Neutrophil (primary cell): ENCODE data around the gene LAYN.

Experiments used
- H3K27ac ChIP-seq: fragments of 200-600 bp; sonication (generic); 2 replicates; pipeline ENCODE4 v1.5.1; 2016; ENCODE audit warnings: mild to moderate bottlenecking, moderate library complexity
- H3K27me3 ChIP-seq: fragments of 200-600 bp; sonication (generic); 2 replicates; pipeline ENCODE4 v1.6.0; 2016; ENCODE audit warnings: mild to moderate bottlenecking
- H3K36me3 ChIP-seq: fragments of 200-600 bp; sonication (generic); 2 replicates; pipeline ENCODE4 v1.5.1; 2017
- H3K4me1 ChIP-seq, 2 experiments: fragments of 200-600 bp in 1 of 2; sonication (generic) in 1 of 2; 1 replicate in 1 of 2; 2 replicates in 1 of 2; pipeline versions ENCODE4 v1.5.1 to v1.6.1; 2013 to 2016; ENCODE audit warnings: low read depth in 1 of 2, low read length in 1 of 2, mild to moderate bottlenecking in 1 of 2, moderate library complexity in 1 of 2; ENCODE audit not compliant: control insufficient read depth in 1 of 2, insufficient read depth in 1 of 2
- H3K4me3 ChIP-seq, 2 experiments: fragments of 200-600 bp in 1 of 2; sonication (generic) in 1 of 2; 1 replicate in 1 of 2; 2 replicates in 1 of 2; pipeline ENCODE4 v1.5.1; 2013 to 2016; ENCODE audit warnings: low read depth in 1 of 2, low read length in 1 of 2, mild to moderate bottlenecking in 1 of 2, moderate library complexity in 1 of 2
- H3K9me3 ChIP-seq: fragments of 200-600 bp; sonication (generic); 2 replicates; pipeline ENCODE4 v1.5.1; 2016
- TF ChIP-seq, protein P1 (sequence below): fragments of 200-600 bp; sonication (generic); IDR thresholded peaks from 2 replicates; pipeline ENCODE4 v1.5.1; 2016; ENCODE audit warnings: antibody characterized with exemption

The LAYN gene

DNA sequence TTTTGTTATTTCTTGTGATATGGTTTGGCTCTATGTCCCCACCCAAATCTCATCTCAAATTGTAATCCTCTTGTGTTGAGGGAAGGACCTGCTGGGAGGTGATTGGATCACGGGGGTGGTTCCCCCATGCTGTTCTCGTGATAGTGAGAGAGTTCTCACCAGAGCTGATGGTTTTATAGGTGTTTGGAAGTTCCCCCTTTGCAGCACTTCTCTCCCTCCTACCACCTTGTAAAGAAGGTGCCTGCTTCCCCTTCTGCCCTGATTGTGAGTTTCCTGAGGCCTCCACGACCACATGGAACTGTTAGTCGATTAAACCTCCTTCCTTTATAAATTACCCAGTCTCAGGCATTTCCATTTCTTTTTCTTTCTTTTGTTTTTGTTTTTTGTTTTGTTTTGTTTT lies 37.3 kb downstream of the LAYN start:
- Histone ChIP-seq H3K9me3 (no peaks in the 10 kb centered on the region), H3K4me1 (no peaks in the 10 kb centered on the region), H3K4me3 (no peak overlapping the region), H3K36me3 (no peaks in the 10 kb centered on the region), H3K27me3 (no peaks in the 10 kb centered on the region), H3K27ac (no peak overlapping the region)
- TF ChIP-seq, protein P1, sequence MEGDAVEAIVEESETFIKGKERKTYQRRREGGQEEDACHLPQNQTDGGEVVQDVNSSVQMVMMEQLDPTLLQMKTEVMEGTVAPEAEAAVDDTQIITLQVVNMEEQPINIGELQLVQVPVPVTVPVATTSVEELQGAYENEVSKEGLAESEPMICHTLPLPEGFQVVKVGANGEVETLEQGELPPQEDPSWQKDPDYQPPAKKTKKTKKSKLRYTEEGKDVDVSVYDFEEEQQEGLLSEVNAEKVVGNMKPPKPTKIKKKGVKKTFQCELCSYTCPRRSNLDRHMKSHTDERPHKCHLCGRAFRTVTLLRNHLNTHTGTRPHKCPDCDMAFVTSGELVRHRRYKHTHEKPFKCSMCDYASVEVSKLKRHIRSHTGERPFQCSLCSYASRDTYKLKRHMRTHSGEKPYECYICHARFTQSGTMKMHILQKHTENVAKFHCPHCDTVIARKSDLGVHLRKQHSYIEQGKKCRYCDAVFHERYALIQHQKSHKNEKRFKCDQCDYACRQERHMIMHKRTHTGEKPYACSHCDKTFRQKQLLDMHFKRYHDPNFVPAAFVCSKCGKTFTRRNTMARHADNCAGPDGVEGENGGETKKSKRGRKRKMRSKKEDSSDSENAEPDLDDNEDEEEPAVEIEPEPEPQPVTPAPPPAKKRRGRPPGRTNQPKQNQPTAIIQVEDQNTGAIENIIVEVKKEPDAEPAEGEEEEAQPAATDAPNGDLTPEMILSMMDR, result no peak

DNA sequence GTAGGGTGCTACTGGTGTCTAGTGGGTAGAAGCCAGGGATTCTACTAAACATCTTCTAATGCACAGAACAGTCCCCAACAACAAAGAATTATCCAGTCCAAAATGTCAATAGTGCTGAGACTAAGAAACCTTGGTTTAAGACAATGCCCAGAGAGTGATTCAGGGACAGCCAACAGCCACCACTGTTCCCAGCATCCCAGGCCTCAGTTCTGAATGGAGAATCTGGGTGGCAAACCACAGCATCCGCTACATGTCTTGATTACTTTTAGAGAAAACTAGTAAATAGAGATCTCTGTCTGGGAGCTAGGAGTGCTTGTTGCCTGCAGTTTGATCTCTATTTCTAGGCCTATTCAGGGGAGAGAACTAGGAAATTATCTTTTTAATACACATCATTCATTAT lies 40.8 kb downstream of the LAYN start:
- H3K4me1 ChIP-seq, result no peaks in the 10 kb centered on the region
- H3K27ac ChIP-seq, result no peak overlapping the region
- H3K4me3 ChIP-seq, result no peak overlapping the region

DNA sequence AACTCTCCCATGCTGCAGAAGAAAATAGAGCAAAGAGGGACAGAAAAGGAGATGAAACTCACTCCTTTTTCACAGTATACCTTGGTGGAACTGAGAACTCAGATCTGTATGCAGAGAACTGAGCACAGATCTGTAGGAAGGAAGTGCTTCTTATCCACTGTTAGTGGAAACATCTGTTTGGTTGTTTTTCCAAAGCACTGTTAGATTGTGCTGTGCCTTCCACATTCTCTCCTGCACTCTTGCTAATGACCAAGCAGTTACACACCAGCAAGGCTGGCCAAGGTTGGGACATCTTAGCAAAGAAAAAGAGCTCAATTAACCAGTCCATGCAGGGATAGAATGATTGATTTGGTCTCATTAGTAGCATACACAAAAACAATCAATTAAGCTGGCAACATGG lies 41.6 kb downstream of the LAYN start:
- Histone ChIP-seq H3K27me3 (no peaks in the 10 kb centered on the region), H3K27ac (no peak overlapping the region), H3K4me3 (no peak overlapping the region), H3K36me3 (no peaks in the 10 kb centered on the region), H3K9me3 (no peaks in the 10 kb centered on the region), H3K4me1 (no peaks in the 10 kb centered on the region)
- TF ChIP-seq, protein P1, result no peak

More for the DNA sequence above, 40.8 kb downstream of the LAYN start:
- TF ChIP-seq, protein P1, result no peak
- Histone ChIP-seq H3K27me3 (no peaks in the 10 kb centered on the region), H3K36me3 (no peaks in the 10 kb centered on the region), H3K9me3 (no peaks in the 10 kb centered on the region)

DNA sequence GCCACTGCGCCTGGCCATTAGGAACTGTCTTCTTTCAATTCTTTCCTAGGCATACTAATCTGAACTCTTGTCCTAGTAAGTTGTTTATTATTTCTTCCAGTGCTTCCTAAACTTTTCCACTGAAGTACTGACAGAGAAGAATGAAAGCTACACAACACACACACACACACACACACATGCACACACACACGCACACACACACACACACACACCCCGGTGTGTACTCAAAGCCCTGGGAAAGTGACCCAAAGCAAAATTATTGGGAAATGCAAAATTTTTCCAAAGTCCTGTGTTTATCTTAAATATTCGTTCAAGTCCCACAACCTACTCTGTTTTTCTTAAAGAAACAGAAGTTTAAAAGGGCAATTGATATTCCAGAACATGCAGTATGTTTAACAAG lies 42.4 kb downstream of the LAYN start:
- no peaks in the 10 kb centered on the region for H3K4me1 ChIP-seq
- no peak overlapping the region for H3K27ac ChIP-seq
- no peaks in the 10 kb centered on the region for H3K9me3 ChIP-seq
- no peaks in the 10 kb centered on the region for H3K36me3 ChIP-seq
- no peak overlapping the region for H3K4me3 ChIP-seq
- no peaks in the 10 kb centered on the region for H3K27me3 ChIP-seq
- TF ChIP-seq, protein P1, result no peak

DNA sequence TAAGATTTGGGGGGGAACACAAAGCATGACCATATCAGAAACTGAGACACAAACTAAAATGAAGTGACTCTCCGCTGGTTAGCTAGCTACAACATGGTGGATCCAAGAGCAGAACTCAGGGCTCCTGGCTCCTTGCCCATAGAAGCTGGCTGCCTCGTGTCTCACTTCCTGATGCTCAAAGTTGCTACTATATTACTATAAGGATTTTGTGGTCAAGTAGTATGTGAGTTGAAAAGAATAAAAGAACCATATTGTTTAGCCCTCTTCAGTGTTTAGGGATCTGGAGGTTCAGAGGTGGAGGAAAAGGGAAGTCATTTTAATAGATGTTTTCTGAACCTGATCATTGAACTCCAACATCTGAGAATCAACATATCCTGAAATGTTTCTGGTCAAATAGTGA lies 44.9 kb downstream of the LAYN start:
- no peak overlapping the region for H3K27ac ChIP-seq
- no peaks in the 10 kb centered on the region for H3K4me1 ChIP-seq
- H3K4me3 ChIP-seq, result no peak overlapping the region
- H3K9me3 ChIP-seq, result no peaks in the 10 kb centered on the region
- H3K36me3 ChIP-seq, result no peaks in the 10 kb centered on the region
- H3K27me3 ChIP-seq, result no peaks in the 10 kb centered on the region
- TF ChIP-seq, protein P1, result no peak

DNA sequence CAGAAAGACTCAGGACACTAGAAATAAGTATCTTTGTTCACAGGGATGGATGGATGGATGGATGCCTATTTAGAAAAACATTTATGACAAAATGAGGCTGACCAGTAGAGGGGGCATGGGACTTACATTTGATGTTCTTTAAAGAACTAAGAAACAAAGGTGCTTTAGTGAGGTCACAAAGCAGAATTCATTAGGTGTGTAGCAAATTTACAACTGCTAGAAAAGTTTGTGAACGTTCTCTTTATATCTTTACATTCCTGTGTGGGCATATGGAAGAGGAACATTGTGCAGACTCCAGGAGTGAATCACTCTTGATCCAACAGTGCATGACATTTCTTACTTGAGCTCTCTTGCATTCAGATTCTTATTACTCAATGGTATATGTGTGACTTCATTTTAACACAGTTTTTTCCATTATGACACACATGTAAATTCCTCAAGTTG lies 45.9 kb downstream of the LAYN start:
- Histone ChIP-seq H3K27ac (no peak overlapping the region), H3K4me1 (no peaks in the 10 kb centered on the region), H3K36me3 (no peaks in the 10 kb centered on the region), H3K9me3 (no peaks in the 10 kb centered on the region), H3K4me3 (no peak overlapping the region), H3K27me3 (no peaks in the 10 kb centered on the region)
- TF ChIP-seq, protein P1, result no peak
